GM19452 (cell line): ENCODE data around the gene CD96.
"Not testable (repeated sequence)": the region's sequence is repeated elsewhere in the genome, so short reads cannot be mapped to it uniquely, and the experiment has no call there.

ENCODE experiments used
- ATAC-seq: cut with Tn5 transposase; IDR thresholded peaks from one replicate; pipeline ENCODE4 v1.9.1; 2021; ENCODE audit not compliant: unreplicated experiment

Gene CD96

GRCh38 chr3:111617912-111618601, 76.1 kb downstream of the CD96 start:
- no peak for ATAC-seq

DNA sequence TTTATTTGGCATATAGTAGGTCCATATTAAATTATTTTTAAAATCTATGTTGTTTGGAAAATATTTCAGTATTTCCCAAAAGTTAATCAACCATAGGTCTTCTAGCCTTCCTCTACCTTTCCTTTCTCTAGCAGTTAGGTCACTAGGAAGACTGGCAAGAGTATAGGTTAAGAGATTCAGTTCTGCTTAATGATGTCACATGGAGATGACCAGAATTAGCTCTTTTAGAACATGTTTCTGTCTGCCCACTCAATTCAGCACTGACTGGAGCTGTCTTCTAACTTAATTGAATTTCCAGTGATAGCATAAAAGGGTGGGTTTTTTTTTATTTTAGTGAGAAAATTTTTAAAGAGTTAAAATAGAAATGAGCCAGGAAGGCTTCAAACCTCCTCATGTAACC, 76.9 kb downstream of the CD96 start:
- no peak for ATAC-seq

DNA sequence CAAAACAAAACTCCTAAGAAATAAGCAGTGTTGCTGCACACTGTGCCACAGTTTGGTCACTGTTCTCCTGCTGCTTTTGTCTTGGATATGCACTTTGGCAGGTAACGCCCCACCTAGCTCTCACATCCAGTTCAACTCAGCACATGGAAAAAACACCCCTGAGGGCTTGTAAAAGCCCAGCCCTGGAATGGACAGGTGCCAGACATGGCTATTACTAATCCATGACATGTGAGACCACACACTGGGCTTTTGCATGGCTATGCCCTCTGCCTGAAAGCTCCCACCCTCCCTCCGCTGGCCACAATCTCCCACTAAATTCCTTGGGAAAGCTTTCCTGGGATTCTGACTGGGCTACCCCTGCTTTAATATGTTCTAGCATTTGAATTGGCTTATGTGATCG, 77.8 kb downstream of the CD96 start:
- no peak for ATAC-seq

DNA sequence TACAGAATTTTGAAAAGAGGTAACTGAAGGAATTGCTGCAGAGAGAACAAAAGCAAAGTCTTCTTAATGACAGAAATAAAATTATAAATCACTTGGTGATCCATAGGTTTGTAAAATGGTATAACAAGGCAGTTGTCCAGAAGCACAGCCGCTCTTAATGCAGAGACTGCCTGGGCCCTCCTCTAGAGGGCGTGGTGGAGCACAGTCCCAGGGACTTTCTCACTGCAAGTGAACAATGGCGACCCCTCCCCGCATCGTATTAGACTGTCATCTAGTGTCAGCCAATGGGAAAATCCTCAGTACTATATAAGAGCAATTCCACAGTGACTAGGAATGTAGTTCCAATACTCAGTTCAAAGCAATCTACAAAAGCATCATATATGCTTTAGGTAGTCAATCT, 79.5 kb downstream of the CD96 start:
- ATAC-seq, result no peak

DNA sequence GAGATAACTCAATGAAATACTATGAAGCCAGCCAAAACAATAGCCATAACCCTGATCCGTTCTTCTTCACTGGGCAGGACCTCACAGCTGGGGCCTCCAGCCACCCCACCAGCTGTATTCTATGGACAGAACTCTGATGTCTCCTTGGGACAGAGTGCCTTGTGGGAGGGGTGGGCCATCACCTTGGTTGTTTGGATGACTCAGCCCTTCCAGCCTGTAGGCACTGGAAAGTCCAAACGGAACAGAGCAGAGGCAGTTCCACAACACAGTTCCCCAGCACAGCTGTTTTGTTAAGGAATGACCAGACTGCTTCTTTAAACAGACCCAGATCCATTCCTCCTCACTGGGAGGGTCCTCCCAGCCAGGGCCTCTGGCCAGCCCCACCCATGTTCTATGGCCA, 85.1 kb downstream of the CD96 start:
- ATAC-seq, result no peak

DNA sequence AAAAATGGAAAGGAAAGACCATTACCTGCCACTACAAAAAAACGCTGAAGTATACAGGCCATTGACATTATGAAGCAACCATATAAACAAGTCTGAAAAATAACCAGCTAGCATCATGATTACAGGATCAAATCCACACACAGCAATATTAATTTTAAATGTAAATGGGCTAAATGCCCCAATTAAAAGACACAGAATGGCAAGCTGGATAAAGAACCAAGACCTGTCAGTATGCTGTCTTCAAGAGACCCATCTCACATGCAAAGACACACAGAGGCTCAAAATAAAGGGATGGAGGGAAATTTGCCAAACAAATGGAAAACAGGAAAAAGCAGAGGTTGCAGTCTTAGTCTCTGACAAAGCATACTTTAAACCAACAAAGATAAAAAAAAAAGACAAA, 87.0 kb downstream of the CD96 start:
- not testable (repeated sequence) for ATAC-seq

DNA sequence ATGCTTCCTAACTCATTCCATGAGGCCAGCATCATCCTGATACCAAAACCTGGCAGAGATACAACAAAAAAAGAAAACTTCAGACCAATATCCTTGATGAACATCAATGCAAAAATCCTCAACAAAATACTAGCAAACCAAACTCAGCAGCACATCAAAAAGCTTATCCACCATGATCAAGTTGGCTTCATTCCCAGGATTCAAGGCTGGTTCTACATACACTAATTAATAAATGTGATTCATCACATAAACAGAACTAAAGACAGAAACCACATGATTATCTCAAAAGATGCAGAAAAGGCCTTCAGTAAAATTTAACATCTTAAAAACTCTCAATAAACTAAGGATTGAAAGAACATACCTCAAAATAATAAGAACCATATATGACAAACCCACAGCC, 88.6 kb downstream of the CD96 start:
- ATAC-seq, result not testable (repeated sequence)

DNA sequence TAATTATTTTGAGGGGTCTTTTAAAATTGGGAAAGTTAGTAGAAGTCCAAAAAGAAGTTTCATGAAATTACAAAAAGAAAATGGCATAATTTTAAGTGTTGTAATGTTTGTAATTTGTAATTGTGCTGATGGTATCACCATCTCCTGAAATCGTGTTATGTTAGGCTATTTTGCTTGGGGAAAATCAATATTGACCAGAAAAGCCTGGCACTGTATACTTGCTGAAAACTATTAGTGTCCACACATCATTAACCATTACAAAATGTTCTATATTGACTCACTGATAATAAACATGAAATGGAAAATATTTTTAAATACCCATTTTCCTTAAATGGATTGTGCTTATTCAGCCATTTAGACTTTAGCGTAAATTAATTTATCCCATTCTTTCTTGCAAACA, 93.4 kb downstream of the CD96 start:
- no peak for ATAC-seq

GRCh38 chr3:111636366-111636885, 94.4 kb downstream of the CD96 start:
- no peak for ATAC-seq

GRCh38 chr3:111639316-111639715, 97.3 kb downstream of the CD96 start:
- ATAC-seq, result no peak

GRCh38 chr3:111648991-111649579, 107.1 kb downstream of the CD96 start:
- no peak for ATAC-seq

DNA sequence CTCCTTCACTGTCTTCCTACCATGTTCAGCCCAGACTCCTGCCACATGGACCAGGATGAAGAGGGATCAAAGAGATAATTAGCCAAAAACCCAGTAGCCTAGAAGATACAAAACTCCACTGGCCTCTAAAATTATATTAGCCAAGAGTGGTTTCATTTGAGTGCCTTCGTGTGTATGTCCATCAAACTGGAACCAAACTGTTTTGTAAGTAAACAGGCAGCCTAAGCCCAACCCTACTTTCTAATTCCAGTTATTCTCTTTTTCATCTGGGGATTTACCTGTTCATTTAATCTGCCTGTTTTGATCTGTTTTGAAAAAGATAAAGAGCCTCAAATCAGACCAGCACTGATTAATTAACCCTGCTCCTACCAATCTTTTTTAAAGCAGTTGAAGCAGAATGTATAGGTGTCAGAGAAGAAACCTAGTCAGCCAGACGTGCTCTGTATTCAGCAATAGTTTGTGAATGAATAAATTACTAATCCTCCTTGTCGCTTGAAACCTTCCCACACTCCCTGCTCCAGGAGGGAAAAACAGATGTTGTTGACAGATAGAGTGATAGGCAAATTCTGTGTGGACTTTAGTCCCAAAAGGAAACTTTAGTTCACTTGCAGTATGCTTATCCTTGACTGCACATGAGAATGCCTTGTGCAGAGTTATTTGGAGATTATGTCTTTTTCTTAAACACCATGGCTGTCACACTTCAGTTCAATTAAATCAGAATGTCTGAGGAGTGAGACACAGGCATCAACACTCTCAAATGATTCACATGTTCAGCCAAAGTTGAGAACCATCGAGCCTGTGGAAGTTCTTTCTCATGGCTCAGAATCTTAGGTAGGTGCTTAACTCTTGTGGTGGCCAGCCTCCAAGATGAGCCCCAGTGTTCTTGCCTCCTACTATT, 108.6 kb downstream of the CD96 start:
- ATAC-seq, result no peak

DNA sequence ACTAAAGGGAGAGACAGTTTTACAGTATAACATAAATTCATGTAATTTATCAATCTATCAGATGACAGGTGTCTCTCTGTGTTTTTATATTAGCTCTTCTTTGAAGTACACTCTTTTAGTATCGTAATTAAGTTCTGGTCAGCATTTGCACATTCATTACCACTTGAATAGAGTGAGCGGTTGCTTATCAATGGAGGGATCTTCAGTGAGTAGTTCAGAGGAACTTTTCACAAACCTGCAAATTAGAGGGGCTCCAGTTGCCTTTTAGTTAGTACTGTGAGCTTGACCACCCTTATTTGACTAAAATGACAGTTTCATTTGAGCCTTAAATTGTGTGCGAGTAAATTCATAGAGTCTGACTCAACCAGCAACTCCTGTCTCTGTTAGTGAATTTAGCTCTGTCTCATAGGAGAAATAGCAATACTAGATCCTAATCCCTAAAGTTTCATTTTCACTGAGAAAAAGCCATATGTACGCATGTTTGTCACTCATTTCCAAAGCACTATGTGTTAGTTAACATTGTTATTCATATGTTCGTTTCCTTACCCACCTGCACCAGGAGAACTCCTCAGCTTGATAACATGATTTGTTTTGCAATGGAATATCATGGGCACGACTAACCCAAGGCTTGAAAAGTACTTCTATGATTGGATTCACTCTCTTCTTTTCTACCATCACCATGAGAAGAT, 110.6 kb downstream of the CD96 start:
- no peak for ATAC-seq

DNA sequence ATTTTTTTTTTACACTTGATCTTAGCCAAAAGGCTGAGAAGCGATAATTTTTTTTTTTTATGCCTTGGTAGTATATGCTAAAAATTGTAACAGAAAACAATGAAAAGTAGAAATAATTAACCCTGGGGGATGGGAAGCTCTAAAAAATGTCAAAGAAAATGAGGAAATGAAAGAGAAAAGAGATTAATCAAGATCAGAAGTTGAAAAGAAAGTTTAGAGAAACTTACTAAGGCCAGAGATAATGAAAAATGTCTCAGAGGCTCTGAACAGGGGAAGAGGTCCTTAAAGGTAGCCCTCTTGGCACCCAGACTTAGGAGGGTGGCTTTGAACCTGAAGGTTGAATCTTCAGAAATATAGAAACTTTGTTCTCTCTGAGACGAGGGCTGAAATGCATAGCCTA, 111.8 kb downstream of the CD96 start:
- no peak for ATAC-seq

GRCh38 chr3:111662012-111662411, 120.0 kb downstream of the CD96 start:
- no peak for ATAC-seq

DNA sequence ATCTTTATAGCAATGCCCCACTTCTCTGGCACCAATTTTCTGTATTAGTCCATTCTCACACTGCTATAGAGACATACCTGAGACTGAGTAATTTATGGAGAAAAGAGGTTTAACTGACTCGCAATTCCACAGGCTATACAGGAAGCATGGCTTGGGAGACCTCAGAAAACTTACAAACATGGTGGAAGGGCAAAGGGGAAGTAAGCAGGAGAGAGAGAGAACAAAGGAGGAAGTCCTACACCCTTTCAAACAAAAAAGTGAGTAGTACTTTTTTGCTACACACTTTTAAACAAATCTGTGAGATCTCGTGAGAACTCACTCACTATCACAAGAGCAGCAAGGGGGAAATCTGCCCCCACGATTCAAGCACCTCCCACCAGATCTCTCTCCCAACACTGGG, 120.9 kb downstream of the CD96 start:
- no peak for ATAC-seq

DNA sequence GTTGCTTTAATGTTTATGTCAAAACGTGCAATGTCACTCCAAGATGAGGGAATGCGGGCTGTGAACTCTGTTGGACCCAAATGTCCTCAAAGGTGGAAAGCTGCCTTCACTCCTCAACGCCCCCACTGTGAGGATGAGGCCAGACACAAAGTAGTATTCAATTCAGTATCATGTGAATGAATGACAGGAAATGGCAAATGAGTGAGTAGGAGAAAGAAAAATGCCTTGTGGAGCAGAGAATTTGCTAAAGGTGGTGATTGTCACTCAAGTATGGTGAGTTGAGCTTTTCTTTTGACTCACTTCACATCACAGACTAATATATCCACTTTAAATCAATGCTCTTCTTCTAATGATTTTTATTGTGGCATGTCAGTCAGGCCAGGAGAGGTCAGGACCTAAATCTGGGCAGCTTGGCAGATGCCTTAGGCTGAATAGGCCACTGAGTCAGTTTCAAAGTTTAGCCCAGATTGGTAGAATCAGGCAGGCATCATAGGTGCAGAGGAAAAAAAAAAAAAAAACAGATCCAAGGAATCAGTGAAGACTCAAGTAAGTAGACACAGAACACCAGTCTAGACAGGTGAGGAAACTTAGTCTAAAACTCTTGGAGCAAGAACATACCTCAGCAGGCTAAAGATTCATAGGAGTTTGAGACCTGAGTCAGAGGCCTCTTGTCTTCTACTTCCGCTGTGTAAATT, 124.2 kb downstream of the CD96 start:
- no peak for ATAC-seq

DNA sequence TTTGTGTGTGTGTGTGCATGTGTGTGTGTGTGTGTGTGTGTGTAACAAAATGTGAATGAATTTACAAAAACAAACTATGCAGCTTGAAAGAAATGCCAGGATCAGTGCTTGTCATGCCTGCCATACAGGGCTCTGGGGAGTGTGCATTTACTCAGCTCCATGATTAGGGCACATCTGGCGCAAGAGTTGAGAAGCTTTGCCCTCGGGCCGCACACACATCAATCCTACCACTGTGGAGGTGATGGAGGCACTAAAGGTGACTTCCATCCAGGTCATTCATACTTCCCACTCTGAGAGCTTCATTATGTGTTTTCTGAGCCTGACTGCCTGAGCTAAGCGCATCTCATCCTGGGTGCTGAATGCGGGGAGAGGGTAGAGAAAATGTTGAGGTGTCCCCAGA, 125.2 kb downstream of the CD96 start:
- no peak for ATAC-seq

DNA sequence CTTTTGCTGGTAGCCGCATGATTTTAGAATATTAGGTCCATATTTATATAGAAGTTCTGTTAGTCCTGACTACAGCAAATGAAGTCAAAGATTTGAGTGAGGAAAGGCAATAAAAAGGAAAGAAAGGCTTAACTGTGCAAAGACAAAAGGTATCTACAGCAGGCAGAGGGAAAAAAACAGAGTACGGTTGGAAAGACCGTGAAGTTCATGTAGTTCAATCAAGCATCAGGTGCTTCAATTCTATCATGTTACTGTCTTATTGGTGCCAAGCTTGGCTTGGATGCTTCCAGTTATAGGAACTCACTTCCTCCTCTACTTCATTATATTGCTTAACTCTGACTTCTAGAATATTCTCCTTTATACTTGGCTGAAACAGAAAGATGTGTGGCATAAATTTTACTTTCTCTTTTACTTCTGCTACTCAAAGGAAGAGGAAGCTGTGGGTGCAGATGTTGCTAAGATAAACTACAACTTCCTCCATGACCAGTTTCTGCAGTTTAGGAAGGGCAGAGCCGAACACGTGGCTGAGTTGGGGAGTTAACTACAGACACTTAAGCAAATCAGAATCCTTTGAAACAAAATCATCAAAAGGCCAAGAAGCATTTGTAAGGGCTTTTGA, 125.7 kb downstream of the CD96 start:
- peak; percentile 98 for ATAC-seq

DNA sequence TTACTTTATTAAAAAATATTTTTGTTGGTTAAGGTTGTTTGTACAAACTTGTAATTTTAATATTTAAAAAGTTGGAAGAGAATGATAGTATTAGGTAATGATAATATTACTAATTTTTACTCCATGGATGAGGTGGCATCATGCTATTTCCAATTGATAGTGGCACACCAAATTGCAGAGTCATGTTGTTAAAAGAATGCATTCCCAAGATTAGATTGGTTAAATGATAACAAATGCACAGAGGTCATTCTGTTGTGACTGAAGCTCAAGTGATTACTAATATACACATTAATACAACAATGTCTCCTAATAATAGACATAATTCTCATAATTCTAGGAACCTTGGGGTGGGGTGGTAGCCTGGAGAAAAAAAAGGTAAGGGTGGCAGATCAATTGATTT, 126.3 kb downstream of the CD96 start:
- no peak for ATAC-seq
